Neural progenitor cell (in vitro differentiated cells): ENCODE data around the gene SLX9. TPM values are rescaled to one million over a fixed set of nuclear protein-coding genes. Genes with fewer than 3 reads are reported as not detected.

Source experiments
- DNase-seq: peaks from one replicate; pipeline ENCODE4 v3.0.0-alpha.2; 2016; ENCODE audit warnings: low spot score
- H2AFZ ChIP-seq: fragments of 200-600 bp; sonication (generic); replicated peaks from 2 replicates; pipeline ENCODE4 v1.6.1; 2016; ENCODE audit warnings: antibody characterized with exemption
- H3F3A ChIP-seq: fragments of 200-600 bp; sonication (generic); 2 replicates; pipeline ENCODE4 v1.6.1; 2016; ENCODE audit warnings: antibody characterized with exemption, low read depth
- H3K27ac ChIP-seq: fragments of 200-600 bp; sonication (generic); 2 replicates; pipeline ENCODE4 v1.5.1; 2016; ENCODE audit warnings: mild to moderate bottlenecking
- H3K27me3 ChIP-seq: fragments of 200-600 bp; sonication (generic); 2 replicates; pipeline ENCODE4 v1.6.1; 2016; ENCODE audit warnings: mild to moderate bottlenecking, moderate library complexity
- H3K36me3 ChIP-seq: fragments of 200-600 bp; sonication (generic); 2 replicates; pipeline ENCODE4 v1.5.1; 2016
- H3K4me1 ChIP-seq: fragments of 200-600 bp; sonication (generic); 2 replicates; pipeline ENCODE4 v1.6.1; 2016; ENCODE audit warnings: mixed run types
- H3K4me2 ChIP-seq: fragments of 200-600 bp; sonication (generic); 2 replicates; pipeline ENCODE4 v1.6.1; 2016
- H3K4me3 ChIP-seq: fragments of 200-600 bp; sonication (generic); 2 replicates; pipeline ENCODE4 v1.5.1; 2016
- H3K79me2 ChIP-seq: fragments of 200-600 bp; sonication (generic); 2 replicates; pipeline ENCODE4 v1.6.1; 2016; ENCODE audit warnings: low read depth
- H3K9ac ChIP-seq: fragments of 200-600 bp; sonication (generic); 2 replicates; pipeline ENCODE4 v1.6.1; 2016
- H3K9me3 ChIP-seq: fragments of 200-600 bp; sonication (generic); 2 replicates; pipeline ENCODE4 v1.5.1; 2016; ENCODE audit warnings: low read depth
- H4K20me1 ChIP-seq: fragments of 200-600 bp; sonication (generic); 2 replicates; pipeline ENCODE4 v1.6.1; 2016; ENCODE audit warnings: low read depth
- H3K27ac Mint-ChIP-seq: 3 replicates; pipeline ENCODE4 v1.8.0; 2021; ENCODE audit warnings: mixed read lengths
- H3K27me3 Mint-ChIP-seq: 2 replicates; pipeline ENCODE4 v1.8.0; 2022; ENCODE audit warnings: low read depth, mild to moderate bottlenecking, inconsistent platforms, moderate library complexity, mixed read lengths; ENCODE audit not compliant: insufficient read depth
- H3K36me3 Mint-ChIP-seq: 3 replicates; pipeline ENCODE4 v1.8.0; 2021; ENCODE audit warnings: mixed read lengths
- H3K4me1 Mint-ChIP-seq: 3 replicates; pipeline ENCODE4 v1.8.0; 2021; ENCODE audit warnings: mixed read lengths
- H3K4me3 Mint-ChIP-seq: 3 replicates; pipeline ENCODE4 v1.8.0; 2021; ENCODE audit warnings: mild to moderate bottlenecking, moderate library complexity, mixed read lengths
- H3K9me3 Mint-ChIP-seq: 3 replicates; pipeline ENCODE4 v1.8.0; 2020; ENCODE audit warnings: mixed read lengths
- EZH2 ChIP-seq: fragments of 200-600 bp; sonication (generic); IDR thresholded peaks from 2 replicates; pipeline ENCODE4 v1.6.1; 2017; ENCODE audit warnings: antibody characterized with exemption, mild to moderate bottlenecking, moderate library complexity
- EZH2phosphoT487 ChIP-seq: fragments of 200-600 bp; sonication (generic); IDR thresholded peaks from 2 replicates; pipeline ENCODE4 v1.6.1; 2017; ENCODE audit warnings: antibody characterized with exemption
- total RNA-seq: library from RNA; depleted of rRNA; stranded (reverse); fragments of >200 nt; gene quantifications from 2 replicates; pipeline ENCODE4 v1.2.3, GENCODE V29; 2015; ENCODE audit warnings: low replicate concordance
- TF ChIP-seq, protein P1 (sequence below): fragments of 200-600 bp; sonication (generic); IDR thresholded peaks from 2 replicates; pipeline ENCODE4 v1.5.1; 2017; ENCODE audit warnings: antibody characterized with exemption, mild to moderate bottlenecking

Gene SLX9
- total RNA-seq, 1 donor from 2014 or later, result 4.7 TPM

DNA sequence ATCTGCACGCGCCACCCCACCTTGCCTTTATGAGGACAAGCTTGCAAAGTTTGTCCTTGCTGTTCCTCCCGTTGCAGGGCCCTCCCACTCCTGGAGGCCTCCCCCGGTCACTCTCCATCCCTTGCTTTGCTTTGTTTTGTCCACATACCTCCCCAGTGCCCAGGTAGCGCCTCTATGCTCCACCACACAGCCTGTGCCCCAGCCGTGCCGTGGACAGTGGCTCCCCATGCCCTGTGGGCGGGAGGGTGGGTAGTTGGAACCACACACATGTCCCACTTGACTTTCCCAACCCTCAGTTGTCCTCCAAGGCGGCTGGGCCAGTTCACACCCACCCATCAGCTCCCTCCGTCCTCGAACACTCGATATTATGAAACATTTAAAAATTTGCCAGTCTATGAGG, 24.6 kb downstream of the SLX9 start:
- Histone ChIP-seq H3K27me3 (no peaks in the 10 kb centered on the region), H4K20me1 (peaks cover 16% of the 10 kb centered on the region), H3K9me3 (no peaks in the 10 kb centered on the region), H3K36me3 (no peaks in the 10 kb centered on the region), H3K27ac (no peak overlapping the region), H3K4me2 (no peak overlapping the region), H2AFZ (no peak overlapping the region), H3K9ac (no peak overlapping the region), H3K4me3 (no peak overlapping the region), H3F3A (no peaks in the 10 kb centered on the region), H3K4me1 (peaks cover 1% of the 10 kb centered on the region), H3K79me2 (peaks cover 33% of the 10 kb centered on the region)
- DNase-seq, result no peak
- peak overlapping the region; percentile 52 for H3K4me3 Mint-ChIP-seq
- H3K9me3 Mint-ChIP-seq, result peaks cover 8% of the 10 kb centered on the region
- TF ChIP-seq, protein P1, sequence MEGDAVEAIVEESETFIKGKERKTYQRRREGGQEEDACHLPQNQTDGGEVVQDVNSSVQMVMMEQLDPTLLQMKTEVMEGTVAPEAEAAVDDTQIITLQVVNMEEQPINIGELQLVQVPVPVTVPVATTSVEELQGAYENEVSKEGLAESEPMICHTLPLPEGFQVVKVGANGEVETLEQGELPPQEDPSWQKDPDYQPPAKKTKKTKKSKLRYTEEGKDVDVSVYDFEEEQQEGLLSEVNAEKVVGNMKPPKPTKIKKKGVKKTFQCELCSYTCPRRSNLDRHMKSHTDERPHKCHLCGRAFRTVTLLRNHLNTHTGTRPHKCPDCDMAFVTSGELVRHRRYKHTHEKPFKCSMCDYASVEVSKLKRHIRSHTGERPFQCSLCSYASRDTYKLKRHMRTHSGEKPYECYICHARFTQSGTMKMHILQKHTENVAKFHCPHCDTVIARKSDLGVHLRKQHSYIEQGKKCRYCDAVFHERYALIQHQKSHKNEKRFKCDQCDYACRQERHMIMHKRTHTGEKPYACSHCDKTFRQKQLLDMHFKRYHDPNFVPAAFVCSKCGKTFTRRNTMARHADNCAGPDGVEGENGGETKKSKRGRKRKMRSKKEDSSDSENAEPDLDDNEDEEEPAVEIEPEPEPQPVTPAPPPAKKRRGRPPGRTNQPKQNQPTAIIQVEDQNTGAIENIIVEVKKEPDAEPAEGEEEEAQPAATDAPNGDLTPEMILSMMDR, result no peak
- TF ChIP-seq EZH2 (no peak), EZH2phosphoT487 (no peak)
- H3K4me1 Mint-ChIP-seq, result peaks cover 33% of the 10 kb centered on the region
- no peak overlapping the region for H3K27ac Mint-ChIP-seq
- H3K36me3 Mint-ChIP-seq, result peaks cover 34% of the 10 kb centered on the region
- H3K27me3 Mint-ChIP-seq, result no peaks in the 10 kb centered on the region

DNA sequence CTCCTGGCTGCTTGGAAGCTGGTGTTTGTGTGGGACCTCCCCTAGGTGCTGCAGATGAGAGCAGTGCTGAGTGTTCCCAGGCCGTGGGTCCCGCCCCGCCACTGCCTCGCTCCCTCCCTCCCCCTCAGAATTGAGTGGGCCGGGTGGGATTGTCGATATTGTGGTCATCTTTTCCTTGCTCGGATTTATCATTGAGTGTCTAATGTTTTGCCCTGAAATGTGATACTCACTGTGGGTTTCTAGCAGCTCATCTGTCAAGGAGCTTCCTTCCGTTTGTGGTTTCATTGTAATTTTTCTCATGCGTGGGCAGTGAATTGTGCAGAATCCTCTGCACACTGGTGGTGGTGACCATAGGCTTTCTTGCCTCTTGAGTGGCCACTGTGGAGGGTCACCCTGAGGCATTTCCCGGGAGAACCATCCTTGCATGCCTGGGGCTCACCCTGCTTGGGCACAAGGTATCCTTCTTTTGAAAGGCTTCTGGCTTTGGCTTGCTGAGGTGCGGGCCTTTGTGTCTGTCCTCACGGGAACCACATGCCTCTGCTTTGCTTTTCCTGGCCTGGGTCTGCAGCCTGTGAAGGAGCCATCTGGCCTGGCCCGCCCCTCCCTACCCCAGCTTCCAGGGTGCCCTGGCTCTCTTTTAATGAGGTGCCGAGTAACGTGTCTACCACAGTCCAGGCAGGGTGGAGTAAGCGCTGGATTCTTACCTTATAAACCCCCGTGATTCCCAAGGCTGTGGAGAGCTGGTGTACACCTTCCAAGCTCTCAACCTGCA, 25.6 kb downstream of the SLX9 start:
- no peaks in the 10 kb centered on the region for H3K27me3 Mint-ChIP-seq
- no peak overlapping the region for H3K4me3 Mint-ChIP-seq
- H3K4me1 Mint-ChIP-seq, result peaks cover 32% of the 10 kb centered on the region
- Histone ChIP-seq H3K4me1 (no peaks in the 10 kb centered on the region), H3K9ac (no peak overlapping the region), H3K36me3 (no peaks in the 10 kb centered on the region), H3K4me3 (no peak overlapping the region), H3K79me2 (peaks cover 29% of the 10 kb centered on the region), H3F3A (no peaks in the 10 kb centered on the region), H3K27ac (no peak overlapping the region), H3K9me3 (no peaks in the 10 kb centered on the region), H2AFZ (no peak overlapping the region), H3K27me3 (no peaks in the 10 kb centered on the region), H3K4me2 (no peak overlapping the region), H4K20me1 (peaks cover 12% of the 10 kb centered on the region)
- TF ChIP-seq, protein P1, result no peak
- TF ChIP-seq EZH2phosphoT487 (no peak), EZH2 (no peak)
- DNase-seq, result no peak
- no peak overlapping the region for H3K27ac Mint-ChIP-seq
- peaks cover 8% of the 10 kb centered on the region for H3K9me3 Mint-ChIP-seq
- H3K36me3 Mint-ChIP-seq, result peaks cover 39% of the 10 kb centered on the region

DNA sequence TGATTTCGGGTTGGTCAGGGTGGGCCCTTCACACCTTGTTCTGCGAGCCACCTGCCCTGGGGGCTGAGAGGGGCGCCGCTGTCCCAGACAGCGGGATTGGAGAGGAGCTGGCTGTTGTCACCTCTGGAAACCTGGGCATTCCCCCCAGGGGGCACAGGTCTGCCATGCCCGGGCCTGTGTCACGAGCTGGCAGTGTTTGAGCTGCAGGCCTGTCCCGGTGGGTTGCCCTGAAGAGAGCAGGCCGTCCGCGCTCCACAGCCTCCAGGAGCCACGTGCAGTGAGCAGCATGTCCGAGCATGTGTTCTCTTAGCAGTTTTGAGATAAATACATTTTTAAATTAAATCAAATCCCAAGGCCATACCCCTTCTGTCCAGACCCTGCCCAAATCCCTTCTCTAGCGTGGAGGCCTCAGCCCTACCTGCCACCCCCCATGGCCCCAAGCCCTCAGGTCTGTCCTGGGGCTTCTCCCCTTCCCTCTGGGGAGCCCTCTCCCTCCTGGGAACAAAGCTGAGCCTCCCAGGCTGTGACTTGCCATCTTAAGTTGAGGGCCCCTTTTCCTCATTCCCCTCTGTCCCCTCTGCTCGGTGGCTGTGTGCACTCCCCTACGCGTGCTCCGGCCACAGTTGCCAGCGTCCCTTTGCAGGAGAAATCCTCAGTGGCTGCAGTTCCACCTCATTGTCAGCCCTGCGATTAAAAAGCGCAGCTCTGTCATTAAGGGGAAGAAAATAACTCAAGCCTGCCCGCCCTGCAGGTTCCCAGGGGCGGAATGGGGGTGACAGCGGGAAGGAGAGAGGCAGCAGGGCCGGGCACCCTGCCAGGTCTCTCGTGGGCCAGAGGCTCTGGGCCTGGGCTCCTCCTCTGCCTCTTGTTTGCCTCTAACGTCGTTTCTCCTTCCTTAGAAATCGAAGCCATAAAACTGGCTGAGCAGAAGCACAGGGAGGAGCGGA, 26.6 kb downstream of the SLX9 start:
- Mint-ChIP-seq H3K4me1 (peaks cover 23% of the 10 kb centered on the region), H3K27ac (peak overlapping the region; percentile 60), H3K9me3 (peaks cover 8% of the 10 kb centered on the region), H3K36me3 (peaks cover 37% of the 10 kb centered on the region), H3K27me3 (no peaks in the 10 kb centered on the region), H3K4me3 (no peak overlapping the region)
- Histone ChIP-seq H3F3A (no peaks in the 10 kb centered on the region), H2AFZ (no peak overlapping the region), H3K4me3 (no peak overlapping the region), H3K27ac (no peak overlapping the region), H3K9ac (no peak overlapping the region), H3K27me3 (no peaks in the 10 kb centered on the region), H3K9me3 (no peaks in the 10 kb centered on the region), H3K4me1 (no peaks in the 10 kb centered on the region), H4K20me1 (peaks cover 12% of the 10 kb centered on the region), H3K79me2 (peaks cover 29% of the 10 kb centered on the region), H3K4me2 (no peak overlapping the region), H3K36me3 (no peaks in the 10 kb centered on the region)
- no peak for DNase-seq
- no peak for TF ChIP-seq EZH2
- no peak for TF ChIP-seq EZH2phosphoT487
- TF ChIP-seq, protein P1, result no peak
